ENCODE data around the gene CCDC57.

CCDC57 gene

DNA sequence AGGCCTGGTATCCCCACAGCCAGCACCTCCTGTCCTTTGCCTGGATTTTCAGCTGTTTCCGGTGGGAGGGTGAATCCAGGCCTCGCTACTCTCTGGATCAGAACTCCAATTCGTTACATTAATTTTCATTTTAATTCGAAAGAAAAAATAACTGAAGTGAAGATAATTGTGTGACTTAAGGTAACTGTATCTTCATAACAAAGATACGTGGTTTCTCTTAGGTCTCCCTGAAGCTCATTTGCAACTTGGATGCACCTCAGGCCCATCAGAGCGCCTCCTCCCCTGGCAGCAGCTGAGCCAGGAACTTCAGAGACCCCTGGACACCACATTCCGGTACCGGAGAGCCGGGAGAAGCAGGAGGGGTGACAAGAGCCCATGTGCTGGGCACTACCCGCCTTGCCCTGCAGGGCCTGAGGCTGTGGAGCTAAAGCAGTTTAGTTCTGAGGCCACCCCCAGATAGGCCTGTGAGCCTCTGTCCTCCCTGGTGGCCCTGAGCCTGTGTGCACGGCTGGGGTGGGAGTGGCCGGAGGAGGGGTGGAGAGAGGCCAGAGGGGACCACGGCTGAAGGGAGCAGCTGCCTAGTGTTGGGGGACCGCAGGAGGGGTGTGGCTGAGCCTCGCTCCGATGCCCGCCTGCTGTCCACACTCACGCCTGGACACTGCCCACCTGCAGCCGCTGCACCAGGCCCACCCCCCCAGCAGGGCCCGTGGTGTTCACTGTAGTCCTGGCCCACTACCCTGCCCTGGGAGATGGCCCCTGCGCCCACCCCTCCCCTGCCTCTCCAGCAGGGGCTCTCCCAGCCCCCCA lies 135.7 kb downstream of the CCDC57 start:
- Histone ChIP-seq H3K27me3 (replicated peaks; ENCODE audit: insufficient read depth, low read length) (no peaks in the 10 kb centered on the region), H3K36me3 (replicated peaks; ENCODE audit: insufficient read depth, low read length) (peaks cover 6% of the 10 kb centered on the region; the same call in 1 of the 2 replicates), H3K9me3 (replicated peaks; ENCODE audit: insufficient read depth, low read length) (no peaks in the 10 kb centered on the region), H3F3A (ENCODE audit: insufficient read depth, low read length) (peaks cover 3% of the 10 kb centered on the region; the same call in 1 of the 2 replicates), H3K9ac (ENCODE audit: low read length) (no peak overlapping the region), H3K4me3 (ENCODE audit: low read length) (no peak overlapping the region), H3K4me2 (ENCODE audit: low read depth, low read length) (no peak overlapping the region), H3K27ac (ENCODE audit: low read length) (no peak overlapping the region), H3K4me1 (ENCODE audit: low read length) (no peaks in the 10 kb centered on the region), H3K79me2 (ENCODE audit: low read length) (no peaks in the 10 kb centered on the region), H4K20me1 (ENCODE audit: insufficient read depth, low read length) (no peaks in the 10 kb centered on the region), H3K9me2 (replicated peaks; ENCODE audit: insufficient read depth, low read length) (no peaks in the 10 kb centered on the region), H2AFZ (ENCODE audit: low read length) (no peak overlapping the region)
- TF ChIP-seq EZH2 (optimal IDR thresholded peaks at IDR 0.05; ENCODE audit: low read depth, low read length) (no peak), EZH2phosphoT487 (IDR thresholded peaks at IDR 0.05; ENCODE audit: low read length) (no peak)
- TF ChIP-seq, protein P1, sequence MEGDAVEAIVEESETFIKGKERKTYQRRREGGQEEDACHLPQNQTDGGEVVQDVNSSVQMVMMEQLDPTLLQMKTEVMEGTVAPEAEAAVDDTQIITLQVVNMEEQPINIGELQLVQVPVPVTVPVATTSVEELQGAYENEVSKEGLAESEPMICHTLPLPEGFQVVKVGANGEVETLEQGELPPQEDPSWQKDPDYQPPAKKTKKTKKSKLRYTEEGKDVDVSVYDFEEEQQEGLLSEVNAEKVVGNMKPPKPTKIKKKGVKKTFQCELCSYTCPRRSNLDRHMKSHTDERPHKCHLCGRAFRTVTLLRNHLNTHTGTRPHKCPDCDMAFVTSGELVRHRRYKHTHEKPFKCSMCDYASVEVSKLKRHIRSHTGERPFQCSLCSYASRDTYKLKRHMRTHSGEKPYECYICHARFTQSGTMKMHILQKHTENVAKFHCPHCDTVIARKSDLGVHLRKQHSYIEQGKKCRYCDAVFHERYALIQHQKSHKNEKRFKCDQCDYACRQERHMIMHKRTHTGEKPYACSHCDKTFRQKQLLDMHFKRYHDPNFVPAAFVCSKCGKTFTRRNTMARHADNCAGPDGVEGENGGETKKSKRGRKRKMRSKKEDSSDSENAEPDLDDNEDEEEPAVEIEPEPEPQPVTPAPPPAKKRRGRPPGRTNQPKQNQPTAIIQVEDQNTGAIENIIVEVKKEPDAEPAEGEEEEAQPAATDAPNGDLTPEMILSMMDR (IDR thresholded peaks at IDR 0.05; ENCODE audit: low read length), result no peak
- no peak for DNase-seq

DNA sequence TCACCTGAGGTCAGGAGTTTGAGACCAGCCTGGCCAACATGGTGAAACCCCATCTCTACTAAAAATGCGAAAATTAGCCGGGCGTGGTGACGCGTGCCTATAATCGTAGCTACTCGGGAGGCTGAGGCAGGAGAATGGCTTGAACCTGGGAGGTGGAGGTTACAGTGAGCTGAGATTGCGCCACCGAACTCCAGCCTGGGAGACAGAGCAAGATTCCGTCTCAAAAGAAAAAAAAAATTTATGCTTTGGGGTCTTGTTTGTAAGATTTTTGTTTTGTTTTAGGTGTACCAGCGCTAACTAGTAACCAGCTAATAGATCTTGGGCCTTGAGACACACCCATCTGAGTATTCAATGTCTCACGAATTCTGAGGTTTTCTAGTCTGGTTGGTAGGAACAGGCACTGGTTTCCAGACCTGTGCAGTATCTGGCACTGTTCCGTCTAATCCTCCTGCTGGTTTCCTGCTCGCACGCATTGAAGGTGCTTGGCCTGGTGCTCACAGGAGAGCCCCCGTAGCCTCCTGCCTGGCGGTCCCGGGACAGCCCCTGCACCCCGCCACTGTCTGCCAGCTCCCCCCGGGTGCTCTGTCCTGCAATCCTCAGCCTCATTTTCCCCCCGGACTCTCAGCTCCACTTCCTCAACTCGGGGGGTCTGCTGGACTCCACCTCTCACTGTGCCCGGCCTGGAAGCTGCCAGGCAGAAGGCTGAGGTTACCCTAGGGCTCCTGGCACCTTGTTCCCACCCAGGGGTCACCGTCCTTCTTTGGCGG lies 136.4 kb downstream of the CCDC57 start:
- no peak overlapping the region for H2AFZ ChIP-seq (ENCODE audit: low read length)
- H3K36me3 ChIP-seq (replicated peaks; ENCODE audit: insufficient read depth, low read length), result peaks cover 6% of the 10 kb centered on the region; the same call in 1 of the 2 replicates
- TF ChIP-seq, protein P1 (IDR thresholded peaks at IDR 0.05; ENCODE audit: low read length), result no peak
- no peak for TF ChIP-seq EZH2 (optimal IDR thresholded peaks at IDR 0.05; ENCODE audit: low read depth, low read length)
- no peak for TF ChIP-seq EZH2phosphoT487 (IDR thresholded peaks at IDR 0.05; ENCODE audit: low read length)
- no peaks in the 10 kb centered on the region for H3K27me3 ChIP-seq (replicated peaks; ENCODE audit: insufficient read depth, low read length)
- no peaks in the 10 kb centered on the region for H3K9me3 ChIP-seq (replicated peaks; ENCODE audit: insufficient read depth, low read length)
- no peak overlapping the region for H3K9ac ChIP-seq (ENCODE audit: low read length)
- H3K9me2 ChIP-seq (replicated peaks; ENCODE audit: insufficient read depth, low read length), result no peaks in the 10 kb centered on the region
- no peak for DNase-seq
- H3K27ac ChIP-seq (ENCODE audit: low read length), result no peak overlapping the region
- no peaks in the 10 kb centered on the region for H4K20me1 ChIP-seq (ENCODE audit: insufficient read depth, low read length)
- H3K4me3 ChIP-seq (ENCODE audit: low read length), result no peak overlapping the region
- H3K4me1 ChIP-seq (ENCODE audit: low read length), result no peaks in the 10 kb centered on the region
- no peak overlapping the region for H3K4me2 ChIP-seq (ENCODE audit: low read depth, low read length)
- H3F3A ChIP-seq (ENCODE audit: insufficient read depth, low read length), result peaks cover 3% of the 10 kb centered on the region; the same call in 1 of the 2 replicates
- H3K79me2 ChIP-seq (ENCODE audit: low read length), result no peaks in the 10 kb centered on the region

DNA sequence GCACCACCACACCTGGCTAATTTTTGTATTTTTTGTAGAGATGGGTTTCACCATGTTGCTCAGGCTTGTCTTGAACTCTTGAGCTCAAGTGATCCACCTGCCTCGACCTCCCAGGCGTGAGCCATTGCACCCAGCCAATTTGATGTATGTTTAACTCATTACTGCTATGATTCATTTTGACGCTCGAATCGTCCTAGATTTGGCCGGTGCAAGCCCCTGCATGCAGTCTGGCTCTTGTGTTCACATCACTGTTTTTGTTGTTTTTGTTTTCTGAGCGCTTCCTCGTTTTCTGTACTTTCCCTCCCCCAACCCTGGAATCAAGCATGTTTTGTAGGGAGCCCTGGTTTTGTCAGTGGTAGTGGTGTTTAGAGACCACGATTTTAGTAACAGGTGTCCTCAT lies 139.2 kb downstream of the CCDC57 start:
- H3K4me1 ChIP-seq (ENCODE audit: low read length), result no peaks in the 10 kb centered on the region
- no peak for DNase-seq
- H3K9me3 ChIP-seq (replicated peaks; ENCODE audit: insufficient read depth, low read length), result no peaks in the 10 kb centered on the region

More for the DNA sequence above, 139.2 kb downstream of the CCDC57 start:
- Histone ChIP-seq H3K36me3 (replicated peaks; ENCODE audit: insufficient read depth, low read length) (no peaks in the 10 kb centered on the region), H3K79me2 (ENCODE audit: low read length) (no peaks in the 10 kb centered on the region), H3K4me3 (ENCODE audit: low read length) (no peak overlapping the region), H3K9me2 (replicated peaks; ENCODE audit: insufficient read depth, low read length) (no peaks in the 10 kb centered on the region), H3K27me3 (replicated peaks; ENCODE audit: insufficient read depth, low read length) (no peaks in the 10 kb centered on the region), H3K4me2 (ENCODE audit: low read depth, low read length) (no peak overlapping the region), H4K20me1 (ENCODE audit: insufficient read depth, low read length) (no peaks in the 10 kb centered on the region), H3K27ac (ENCODE audit: low read length) (no peak overlapping the region), H3F3A (ENCODE audit: insufficient read depth, low read length) (peaks cover 3% of the 10 kb centered on the region; the same call in 1 of the 2 replicates), H3K9ac (ENCODE audit: low read length) (no peak overlapping the region), H2AFZ (ENCODE audit: low read length) (no peak overlapping the region)
- no peak for TF ChIP-seq EZH2phosphoT487 (IDR thresholded peaks at IDR 0.05; ENCODE audit: low read length)
- TF ChIP-seq EZH2 (optimal IDR thresholded peaks at IDR 0.05; ENCODE audit: low read depth, low read length), result no peak
- TF ChIP-seq, protein P1 (IDR thresholded peaks at IDR 0.05; ENCODE audit: low read length), result no peak

All from MM.1S (cell line).